ENCODE data around the gene AIF1L.
"Not testable (repeated sequence)": the region's sequence is repeated elsewhere in the genome, so short reads cannot be mapped to it uniquely, and the experiment has no call there.

DNA sequence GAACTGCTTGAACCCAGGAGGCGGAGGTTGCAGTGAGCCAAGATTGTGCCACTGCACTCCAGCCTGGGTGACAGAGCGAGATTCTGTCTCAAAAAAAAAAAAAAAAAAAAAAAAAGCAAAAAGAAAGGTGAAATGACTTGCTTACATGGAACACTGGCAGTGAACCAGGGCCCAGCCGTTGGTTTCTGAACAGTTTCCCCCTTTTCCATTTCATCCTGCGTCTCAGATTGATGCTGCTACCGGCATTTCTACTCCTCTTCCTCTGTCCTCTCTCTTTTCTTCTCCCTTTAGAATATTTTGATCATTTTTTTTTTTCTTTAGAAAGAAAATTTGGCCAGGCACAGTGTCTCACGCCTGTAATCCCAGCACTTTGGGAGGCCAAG lies 19.0 kb downstream of the AIF1L start:
- not testable (repeated sequence) for TF ChIP-seq CTCF (IDR thresholded peaks at IDR 0.05); ZFX (IDR thresholded peaks at IDR 0.05; ENCODE audit: borderline replicate concordance)

Measured in 22Rv1 (cell line).